K562 (cell line): Measurements from ENCODE around the gene PCDHGA5. TPM values are rescaled to one million over a fixed set of nuclear protein-coding genes. Genes with fewer than 3 reads are reported as not detected.
"Not testable (repeated sequence)": the region's sequence is repeated elsewhere in the genome, so short reads cannot be mapped to it uniquely, and the experiment has no call there.

ENCODE experiments used
- ATAC-seq: fragments of 200-7000 bp; cut with Tn5 transposase; 3 replicates; pipeline ENCODE4 v1.9.1; 2020; ENCODE audit warnings: moderate library complexity
- BruUV-seq: library from RNA; stranded (reverse); fragments of 400-500 nt; replicated peaks from 2 replicates; lab custom pipeline; 2021; lab: Mats Ljungman, UMichigan
- CTCF ChIA-PET: fragments of 300-600 bp; formaldehyde crosslinking; extraction: SDS; loops from one replicate; lab custom pipeline; 2021; ENCODE audit warnings: low intra/inter-chr PET ratio; lab: Yijun Ruan, JAX
- POLR2A ChIA-PET: fragments of 300-600, 350-650 bp; sonication (Branson Sonifier 250); formaldehyde crosslinking; extraction: SDS; loops from one replicate; lab custom pipeline; 2021; ENCODE audit warnings: antibody characterized with exemption, inconsistent platforms; lab: Yijun Ruan, JAX
- DNase-seq, 4 experiments: peaks; one replicate each; pipeline versions ENCODE4 v3.0.0 to v3.0.0-alpha.2; 2011 to 2018; ENCODE audit warnings: low spot score in 3 of 4, mixed read lengths in 3 of 4; ENCODE audit errors: extremely low read depth in 1 of 4
- FAIRE-seq: peaks from 2 replicates; lab custom pipeline; 2011; peaks lifted over from hg19 to GRCh38; lab: Jason Lieb, UNC
- H2AFZ ChIP-seq: 2 replicates; pipeline ENCODE4 v1.6.0; 2011; ENCODE audit warnings: low read depth, low read length, control low read depth, inconsistent platforms
- H3K27ac ChIP-seq: fragments of 200-600 bp; 3 replicates; pipeline ENCODE4 v1.8.0; 2011; ENCODE audit warnings: low read depth, mild to moderate bottlenecking, control low read depth, inconsistent platforms, low read length, moderate library complexity, mixed read lengths; ENCODE audit errors: extremely low read depth
- H3K27me3 ChIP-seq, 2 experiments: fragments of 300-600 bp in 1 of 2; 2 replicates in 1 of 2; 3 replicates in 1 of 2; pipeline versions ENCODE4 v1.6.0 to v1.8.0; 2011; ENCODE audit warnings: inconsistent platforms in 2 of 2, low read length in 2 of 2, mild to moderate bottlenecking in 1 of 2, mixed read lengths in 1 of 2, moderate library complexity in 1 of 2; ENCODE audit not compliant: control insufficient read depth in 2 of 2, insufficient read depth in 2 of 2
- H3K36me3 ChIP-seq: fragments of 300-600 bp; 3 replicates; pipeline ENCODE4 v1.8.0; 2011; ENCODE audit warnings: mild to moderate bottlenecking, low read length, inconsistent platforms; ENCODE audit not compliant: control insufficient read depth, insufficient read depth
- H3K4me1 ChIP-seq, 2 experiments: fragments of 200-600 bp in 1 of 2; replicated peaks in 1 of 2; 2 replicates in 1 of 2; 3 replicates in 1 of 2; pipeline versions ENCODE4 v1.5.1 to v1.8.0; 2011; ENCODE audit warnings: inconsistent platforms in 2 of 2, low read length in 2 of 2, mild to moderate bottlenecking in 1 of 2, mixed read lengths in 1 of 2, moderate library complexity in 1 of 2; ENCODE audit not compliant: control insufficient read depth in 2 of 2, insufficient read depth in 2 of 2
- H3K4me2 ChIP-seq: 2 replicates; pipeline ENCODE4 v1.6.1; 2011; ENCODE audit warnings: low read length, control low read depth, inconsistent platforms, mixed read lengths; ENCODE audit not compliant: insufficient read depth
- H3K4me3 ChIP-seq: fragments of 200-600 bp; sonication (generic), shearing (Covaris generic); 2 replicates; pipeline ENCODE4 v1.5.1; 2016; ENCODE audit warnings: control low read depth, inconsistent platforms
- H3K79me2 ChIP-seq: fragments of 200-600 bp; 3 replicates; pipeline ENCODE4 v1.8.0; 2011; ENCODE audit warnings: low read length, inconsistent platforms; ENCODE audit not compliant: control insufficient read depth, insufficient read depth
- H3K9ac ChIP-seq, 2 experiments: 2 replicates each; pipeline versions ENCODE4 v1.6.0 to v1.6.1; 2011; ENCODE audit warnings: low read depth in 2 of 2, low read length in 2 of 2, control low read depth in 1 of 2, inconsistent platforms in 1 of 2, mild to moderate bottlenecking in 1 of 2, mixed read lengths in 1 of 2; ENCODE audit not compliant: insufficient read depth in 1 of 2
- H3K9me1 ChIP-seq: one replicate; pipeline ENCODE4 v1.6.0; 2011; ENCODE audit warnings: inconsistent platforms, mild to moderate bottlenecking, low read length, moderate library complexity; ENCODE audit not compliant: control insufficient read depth, insufficient read depth
- H3K9me3 ChIP-seq: replicated peaks from 2 replicates; pipeline ENCODE4 v1.5.1; 2011; ENCODE audit warnings: low read depth, low read length, inconsistent platforms; ENCODE audit not compliant: control insufficient read depth, insufficient read depth
- H4K20me1 ChIP-seq: replicated peaks from 2 replicates; pipeline ENCODE4 v1.6.1; 2011; ENCODE audit warnings: low read length, inconsistent platforms, mixed read lengths; ENCODE audit not compliant: control insufficient read depth, insufficient read depth
- WGBS: fragments of 100-300 bp; shearing (Covaris generic); methylation state at CpG from one replicate; pipeline ENCODE4 v1.1.6; 2016; ENCODE audit warnings: low coverage, mixed read lengths; ENCODE audit not compliant: insufficient coverage; ENCODE audit errors: missing lambda C conversion rate; 5-methylcytosine and 5-hydroxymethylcytosine counted together
- in situ Hi-C: fragments of 300-500 bp; cut with MboI; formaldehyde crosslinking; loops from 4 replicates; pipeline ENCODE4 v1.15.0; 2018; ENCODE audit warnings: inconsistent platforms, mixed read lengths
- intact Hi-C: fragments of 100-400 bp; cut with micrococcal nuclease; formaldehyde crosslinking; loops from 2 replicates; pipeline ENCODE4 v1.14.2; 2022
- polyA plus RNA-seq, 8 experiments: library from polyadenylated mRNA; depleted of rRNA in 4 of 8; stranded (reverse) in 5 of 8; unstranded in 3 of 8; fragments of >200 nt; fragmentation: Nextera tagmentation in 2 of 8; fragmentation: Illumina TruSeq in 1 of 8; extraction: Ambion mirVana in 2 of 8; extraction: Trizol in 1 of 8; gene quantifications; 2 replicates each; pipeline versions ENCODE4 v1.2.1 to v1.2.3, GENCODE V29; 2011 to 2014; ENCODE audit warnings: inconsistent platforms in 1 of 8, missing spikeins in 1 of 8
- total RNA-seq, 7 experiments: library from RNA; depleted of rRNA in 6 of 7; stranded (reverse); fragments of >200 nt in 6 of 7; fragmentation: Illumina TruSeq in 2 of 7; extraction: Trizol in 2 of 7; gene quantifications; 2 replicates each; pipeline versions ENCODE4 v1.2.1 to v1.2.3, GENCODE V29; 2011 to 2021; ENCODE audit warnings: low replicate concordance in 1 of 7
- TF ChIP-seq, protein P1 (sequence below), 2 experiments: fragments of 450-650 bp; formaldehyde crosslinking in 1 of 2; IDR thresholded peaks; 2 replicates each; pipeline versions ENCODE4 v1.4.0 to v1.6.1; 2014 to 2020; ENCODE audit warnings: mild to moderate bottlenecking in 2 of 2, borderline replicate concordance in 1 of 2, low read depth in 1 of 2

The PCDHGA5 gene
- total and polyA plus RNA-seq, 9 of the 15 experiments (the other 6 are each of a cell fraction or from before 2014, with no cell fraction given), result 0.01 to 0.18 (median 0.12) TPM; not detected in 1

GRCh38 chr5:141394401-141395187 lies 30.6 kb downstream of the PCDHGA5 start:
- H2AFZ ChIP-seq, H3K27ac ChIP-seq, DNase-seq, H3K9me3 ChIP-seq, H3K9ac ChIP-seq, H3K36me3 ChIP-seq, in situ Hi-C loops, H3K4me2 ChIP-seq, CTCF ChIA-PET, H4K20me1 ChIP-seq, H3K4me3 ChIP-seq, H3K79me2 ChIP-seq, FAIRE-seq, H3K9me1 ChIP-seq, BruUV-seq, ATAC-seq, intact Hi-C loops, POLR2A ChIA-PET: not testable (repeated sequence)
- WGBS, result 11% methylated on average over 34 of the region's 53 CpGs
- TF ChIP-seq, protein P1, sequence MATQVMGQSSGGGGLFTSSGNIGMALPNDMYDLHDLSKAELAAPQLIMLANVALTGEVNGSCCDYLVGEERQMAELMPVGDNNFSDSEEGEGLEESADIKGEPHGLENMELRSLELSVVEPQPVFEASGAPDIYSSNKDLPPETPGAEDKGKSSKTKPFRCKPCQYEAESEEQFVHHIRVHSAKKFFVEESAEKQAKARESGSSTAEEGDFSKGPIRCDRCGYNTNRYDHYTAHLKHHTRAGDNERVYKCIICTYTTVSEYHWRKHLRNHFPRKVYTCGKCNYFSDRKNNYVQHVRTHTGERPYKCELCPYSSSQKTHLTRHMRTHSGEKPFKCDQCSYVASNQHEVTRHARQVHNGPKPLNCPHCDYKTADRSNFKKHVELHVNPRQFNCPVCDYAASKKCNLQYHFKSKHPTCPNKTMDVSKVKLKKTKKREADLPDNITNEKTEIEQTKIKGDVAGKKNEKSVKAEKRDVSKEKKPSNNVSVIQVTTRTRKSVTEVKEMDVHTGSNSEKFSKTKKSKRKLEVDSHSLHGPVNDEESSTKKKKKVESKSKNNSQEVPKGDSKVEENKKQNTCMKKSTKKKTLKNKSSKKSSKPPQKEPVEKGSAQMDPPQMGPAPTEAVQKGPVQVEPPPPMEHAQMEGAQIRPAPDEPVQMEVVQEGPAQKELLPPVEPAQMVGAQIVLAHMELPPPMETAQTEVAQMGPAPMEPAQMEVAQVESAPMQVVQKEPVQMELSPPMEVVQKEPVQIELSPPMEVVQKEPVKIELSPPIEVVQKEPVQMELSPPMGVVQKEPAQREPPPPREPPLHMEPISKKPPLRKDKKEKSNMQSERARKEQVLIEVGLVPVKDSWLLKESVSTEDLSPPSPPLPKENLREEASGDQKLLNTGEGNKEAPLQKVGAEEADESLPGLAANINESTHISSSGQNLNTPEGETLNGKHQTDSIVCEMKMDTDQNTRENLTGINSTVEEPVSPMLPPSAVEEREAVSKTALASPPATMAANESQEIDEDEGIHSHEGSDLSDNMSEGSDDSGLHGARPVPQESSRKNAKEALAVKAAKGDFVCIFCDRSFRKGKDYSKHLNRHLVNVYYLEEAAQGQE (IDR thresholded peaks at IDR 0.05; ENCODE audit: borderline replicate concordance), result peak; percentile 31; the same call in 1 of the 2 replicates
- TF ChIP-seq, protein P1 (CRISPR knock-in tag; IDR thresholded peaks at IDR 0.05; ENCODE audit: low read depth), result not testable (repeated sequence)
- Histone ChIP-seq H3K27me3 (peaks cover 0 to 26% of the 10 kb centered on the region in 2 experiments; a peak in 3 of 5 replicates), H3K4me1 (peaks cover 0 to 14% of the 10 kb centered on the region in 2 experiments; a peak in 1 of 5 replicates)
